ENCODE results near the gene PARD3.

PARD3 gene

DNA sequence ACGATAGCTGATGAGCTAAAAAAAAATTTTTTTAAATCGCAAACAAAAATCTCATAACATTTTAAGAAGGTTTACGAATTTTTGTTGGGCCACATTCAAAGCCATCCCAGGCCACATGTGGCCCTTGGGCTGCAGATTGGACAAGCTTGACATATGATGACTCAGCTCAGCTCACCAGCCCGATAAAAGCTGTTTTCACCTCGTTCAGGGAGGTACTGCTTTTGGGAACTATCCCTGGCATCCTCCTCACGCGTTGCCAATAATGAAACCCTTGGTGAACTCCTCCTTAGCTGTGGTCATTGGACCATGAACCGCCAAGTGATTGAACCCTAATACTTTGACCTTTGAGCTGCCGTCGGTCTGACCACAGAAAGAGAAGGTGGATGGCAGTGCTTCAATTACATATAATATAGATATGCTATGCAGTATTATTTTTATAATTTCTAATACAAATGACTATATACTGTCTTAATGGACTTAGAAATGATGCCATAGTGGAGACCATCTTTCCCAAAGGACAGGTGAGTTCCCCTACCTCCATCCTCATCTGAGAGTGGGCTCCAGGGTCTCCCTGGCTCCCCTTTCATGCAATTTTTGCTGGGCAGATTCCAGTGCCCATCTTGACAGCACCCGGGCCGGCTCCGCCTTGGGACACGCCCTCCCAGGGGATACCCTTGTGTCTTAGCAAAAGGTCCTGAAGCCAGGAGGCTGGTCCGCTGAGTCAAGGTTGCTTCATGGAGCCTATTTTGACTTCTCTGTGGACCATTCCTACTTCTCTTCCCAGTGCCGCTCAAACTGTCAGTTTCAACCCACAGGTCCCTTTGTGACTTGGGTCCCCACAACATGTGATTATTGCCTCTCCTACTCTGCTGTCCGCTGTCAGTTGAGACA, 707.2 kb downstream of the PARD3 start:
- no peak for DNase-seq

DNA sequence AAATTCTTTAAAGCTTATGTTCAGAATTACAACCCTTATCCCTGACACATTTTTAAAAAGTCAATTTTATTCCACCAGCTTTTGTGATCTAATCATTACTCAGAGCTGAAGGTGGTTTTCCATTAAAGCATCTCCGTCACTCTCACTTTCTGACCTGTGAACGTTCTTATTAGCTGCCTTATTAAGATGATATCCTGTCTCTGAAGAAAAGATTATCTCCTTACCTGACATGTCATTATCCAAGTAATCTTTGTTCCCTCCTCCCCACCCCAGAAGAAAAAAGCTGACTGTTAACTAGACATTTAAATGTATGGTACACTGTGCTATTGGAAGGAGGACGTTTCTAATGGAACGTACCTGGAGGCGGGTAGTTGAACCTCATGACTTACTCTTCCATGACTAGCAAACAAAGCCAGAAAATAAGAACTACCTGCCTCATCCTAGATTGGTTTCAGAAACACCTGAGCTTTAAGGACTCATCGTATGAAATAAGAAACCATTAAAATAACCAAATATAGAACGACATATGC, 708.7 kb downstream of the PARD3 start:
- no peak for DNase-seq

- DNase-seq, result no peak
These were observed 710.1 kb downstream of the PARD3 start for GRCh38 chr10:34104829-34105572.

- DNase-seq, result no peak
These were observed 712.1 kb downstream of the PARD3 start for GRCh38 chr10:34102893-34103506.

GRCh38 chr10:34102237-34102673, 712.8 kb downstream of the PARD3 start:
- DNase-seq, result no peak

DNA sequence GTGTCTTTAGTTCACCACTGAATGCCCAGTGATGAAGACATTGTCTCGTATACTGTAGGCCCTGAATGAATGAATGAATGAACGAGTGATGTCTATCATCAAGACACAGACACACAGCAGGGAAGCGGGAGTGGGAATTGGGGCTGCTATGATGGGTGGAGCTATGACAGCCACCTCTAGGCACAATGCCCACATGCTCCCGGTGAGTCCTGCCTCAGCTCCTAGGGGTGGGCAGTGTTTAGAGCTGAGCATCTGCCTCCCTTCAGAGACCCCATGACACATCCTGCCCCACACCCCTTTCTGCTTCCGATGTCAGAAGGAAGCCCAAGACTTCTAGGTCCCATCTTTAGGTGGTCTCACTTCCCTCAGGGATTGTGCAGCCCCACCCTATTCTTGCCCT, 714.1 kb downstream of the PARD3 start:
- no peak for DNase-seq

- no peak for DNase-seq
These were observed 716.1 kb downstream of the PARD3 start for GRCh38 chr10:34098821-34099567.

- no peak for DNase-seq
These were observed 717.4 kb downstream of the PARD3 start for GRCh38 chr10:34097682-34098081.

GRCh38 chr10:34094961-34095360, 720.1 kb downstream of the PARD3 start:
- DNase-seq, result no peak

GRCh38 chr10:34094146-34094696, 720.9 kb downstream of the PARD3 start:
- DNase-seq, result no peak

GRCh38 chr10:34092891-34093290, 722.2 kb downstream of the PARD3 start:
- DNase-seq, result no peak

DNA sequence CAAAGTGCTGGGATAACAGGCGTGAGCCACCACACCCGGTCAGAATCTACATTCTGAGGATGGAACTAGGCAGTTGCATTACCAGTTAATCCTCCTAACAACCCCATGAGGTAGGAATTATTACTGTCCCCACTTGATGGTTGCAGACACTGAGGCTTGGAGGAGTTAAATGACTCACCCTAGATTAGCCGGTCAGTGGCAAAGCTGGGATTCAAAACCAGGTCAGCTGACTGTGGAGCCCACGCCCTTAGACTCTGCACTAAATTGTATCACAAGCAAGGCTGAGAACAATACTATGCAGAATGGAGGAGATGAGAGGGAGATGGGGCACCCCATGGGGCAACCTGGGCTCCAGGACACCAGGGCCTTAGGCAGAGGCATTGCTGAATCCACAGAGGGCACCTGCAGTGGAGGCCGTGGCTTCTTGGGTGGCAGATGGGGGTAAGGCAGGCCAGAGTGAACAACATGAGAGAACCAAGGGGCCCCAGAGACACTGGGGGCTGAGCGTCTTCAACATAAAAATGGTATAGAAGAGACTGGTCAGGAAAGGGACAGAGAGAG, 723.4 kb downstream of the PARD3 start:
- DNase-seq, result no peak

DNA sequence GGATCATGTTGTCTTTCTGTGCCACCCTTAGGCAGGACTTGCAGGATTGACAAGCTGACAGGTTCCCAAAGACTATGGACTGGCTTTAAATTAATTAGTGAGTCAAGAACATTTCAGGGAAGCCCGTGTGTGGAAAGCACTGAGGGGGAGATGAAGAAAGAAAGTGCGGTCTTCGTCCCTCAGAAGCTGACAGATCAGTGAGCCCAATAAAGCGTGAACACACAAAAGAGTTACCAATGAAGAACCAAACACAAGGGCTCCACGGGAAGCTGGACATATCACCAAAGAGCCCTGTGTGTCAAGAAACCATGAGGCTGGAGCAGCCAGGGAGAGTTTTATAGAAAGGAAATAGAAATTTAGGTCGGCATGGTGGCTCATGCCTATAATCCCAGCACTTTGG, 725.8 kb downstream of the PARD3 start:
- no peak for DNase-seq

- no peak for DNase-seq
These were observed 726.8 kb downstream of the PARD3 start for GRCh38 chr10:34088208-34088794.

- no peak for DNase-seq
These were observed 728.0 kb downstream of the PARD3 start for GRCh38 chr10:34087095-34087418.

DNA sequence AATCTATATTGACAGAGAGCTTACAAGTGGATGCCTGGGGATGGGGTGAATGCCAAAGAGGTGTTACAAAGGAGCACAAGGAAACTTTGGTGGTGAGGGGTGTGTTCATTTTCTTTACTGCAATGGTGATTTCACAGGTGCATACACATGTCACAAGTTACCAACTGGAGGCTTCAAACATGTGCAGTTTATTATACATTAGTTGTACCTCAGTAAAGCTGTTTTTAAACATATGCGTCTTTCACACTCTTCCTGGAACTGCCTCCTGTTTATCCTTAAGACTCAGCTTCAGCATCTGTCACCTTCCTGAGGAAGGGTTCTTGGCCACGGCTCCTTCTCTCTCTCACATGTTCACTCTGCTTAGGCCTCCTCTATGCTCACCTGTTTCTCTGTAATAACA, 731.5 kb downstream of the PARD3 start:
- no peak for DNase-seq

DNA sequence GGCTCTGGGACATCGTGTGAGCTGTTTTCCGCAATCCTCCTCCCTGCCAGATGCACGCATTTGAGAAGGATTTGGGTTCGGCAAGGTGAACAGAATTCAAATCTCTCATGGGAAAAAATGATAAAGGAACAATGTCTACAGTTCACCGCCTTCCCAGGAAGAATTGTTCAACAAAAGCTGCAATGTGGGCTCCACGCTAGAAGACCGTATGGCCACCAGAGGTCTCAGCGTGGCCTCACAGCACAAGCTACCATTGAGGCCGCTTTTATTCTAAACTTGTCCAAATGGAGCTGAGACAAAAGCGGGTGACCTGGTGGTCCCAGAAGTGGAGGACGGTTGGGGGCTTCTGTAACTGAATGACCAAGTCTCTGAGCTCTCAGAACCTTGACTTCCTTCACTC, 733.1 kb downstream of the PARD3 start:
- DNase-seq, result no peak

- no peak for DNase-seq
These were observed 733.8 kb downstream of the PARD3 start for GRCh38 chr10:34081347-34081743.

DNA sequence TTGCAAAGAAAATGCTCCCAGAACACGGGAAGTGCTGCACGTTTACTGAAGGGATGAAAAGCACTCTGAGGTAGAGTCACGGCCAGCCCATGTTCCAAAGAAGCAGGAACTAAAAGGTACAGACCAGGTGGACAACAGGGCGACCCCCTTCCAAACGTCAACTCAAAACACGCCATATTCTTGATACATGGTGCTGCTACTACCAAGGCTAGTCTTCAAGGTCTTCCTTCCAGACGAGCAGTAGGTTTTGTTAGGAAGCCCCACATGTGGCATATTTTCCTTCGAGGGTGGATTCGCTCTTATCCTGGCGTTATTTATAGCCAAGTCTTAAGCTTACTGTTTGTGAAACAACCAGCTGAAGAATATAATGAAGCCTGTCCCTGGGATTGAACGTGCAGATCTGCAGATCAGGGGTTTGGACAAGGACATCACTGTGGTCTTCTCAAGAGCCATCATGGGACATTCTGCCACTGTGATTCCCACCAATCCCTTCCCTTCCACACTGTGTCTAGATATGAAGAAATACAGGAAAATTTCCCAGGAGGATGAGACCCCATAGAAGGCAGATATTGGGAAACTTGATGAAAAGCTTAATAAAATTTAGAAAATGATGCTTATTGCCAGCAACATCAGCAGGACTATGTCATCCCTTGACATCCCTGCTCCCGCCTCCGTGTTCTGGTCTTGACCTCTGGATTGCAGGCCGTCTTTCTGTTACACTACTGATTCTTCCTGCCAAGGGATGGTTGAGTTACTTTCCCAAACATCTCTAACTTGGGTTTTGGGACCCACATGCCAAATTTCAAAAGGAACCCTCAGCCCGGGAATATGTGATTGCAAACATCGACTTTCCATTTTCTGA, 734.4 kb downstream of the PARD3 start:
- no peak for DNase-seq

- no peak for DNase-seq
These were observed 735.2 kb downstream of the PARD3 start for GRCh38 chr10:34079702-34080484.
